Endothelial cell (in vitro differentiated cells): Measurements from ENCODE around the gene ANAPC4. TPM values are rescaled to one million over a fixed set of nuclear protein-coding genes. Genes with fewer than 3 reads are reported as not detected.

Experiments
- DNase-seq: peaks from one replicate; pipeline ENCODE4 v3.0.0; 2021; ENCODE audit warnings: low spot score
- H3K27ac Mint-ChIP-seq: one replicate; pipeline ENCODE4 v1.8.0; 2021; ENCODE audit warnings: mixed read lengths, inconsistent platforms; ENCODE audit not compliant: unreplicated experiment
- H3K27me3 Mint-ChIP-seq: one replicate; pipeline ENCODE4 v1.8.0; 2021; ENCODE audit warnings: mild to moderate bottlenecking, moderate library complexity, mixed read lengths, inconsistent platforms; ENCODE audit not compliant: unreplicated experiment
- H3K36me3 Mint-ChIP-seq: one replicate; pipeline ENCODE4 v1.8.0; 2021; ENCODE audit warnings: mild to moderate bottlenecking, low read depth, mixed read lengths, inconsistent platforms; ENCODE audit not compliant: unreplicated experiment
- H3K4me1 Mint-ChIP-seq: one replicate; pipeline ENCODE4 v1.8.0; 2021; ENCODE audit warnings: mild to moderate bottlenecking, mixed read lengths, inconsistent platforms; ENCODE audit not compliant: unreplicated experiment
- H3K4me3 Mint-ChIP-seq: one replicate; pipeline ENCODE4 v1.8.0; 2021; ENCODE audit warnings: mild to moderate bottlenecking, mixed read lengths, inconsistent platforms; ENCODE audit not compliant: unreplicated experiment
- H3K9me3 Mint-ChIP-seq: one replicate; pipeline ENCODE4 v1.8.0; 2021; ENCODE audit warnings: mixed read lengths, inconsistent platforms; ENCODE audit not compliant: unreplicated experiment
- total RNA-seq: library from RNA; stranded (reverse); fragmentation: NEBNext Ultra II Directional; extraction: Animal tissue kit (Norgen Biotek cat#: 25700); gene quantifications from one replicate; pipeline ENCODE4 v1.2.1, GENCODE V29; 2021; ENCODE audit not compliant: unreplicated experiment
- TF ChIP-seq, protein P1 (sequence below): fragments of 200-600 bp; sonication (generic); IDR thresholded peaks from one replicate; pipeline ENCODE4 v1.5.0; 2021; ENCODE audit warnings: antibody characterized with exemption; ENCODE audit not compliant: unreplicated experiment

Gene ANAPC4
- total RNA-seq, 1 donor from 2014 or later, result 20.1 TPM

DNA sequence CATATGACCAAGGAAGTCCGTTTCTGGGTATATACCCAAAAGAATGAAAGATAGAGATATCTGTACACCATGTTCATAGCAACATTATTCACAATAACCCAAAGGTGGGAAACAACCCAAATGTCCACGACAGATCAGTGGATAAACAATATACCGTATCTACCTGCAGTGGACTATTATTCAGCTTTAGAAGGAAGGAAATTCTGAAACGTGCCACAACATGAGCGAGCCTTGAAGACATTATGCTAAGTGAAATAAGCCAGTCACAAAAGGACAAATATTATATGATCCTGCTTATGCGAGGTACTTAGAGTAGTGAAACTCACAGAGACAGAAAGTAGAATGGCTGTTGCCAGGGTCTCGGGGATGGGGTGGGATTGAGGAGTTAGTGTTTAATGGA is 75.0 kb downstream of the ANAPC4 start:
- Mint-ChIP-seq H3K27me3 (peaks cover 9% of the 10 kb centered on the region), H3K27ac (no peak overlapping the region), H3K9me3 (no peaks in the 10 kb centered on the region), H3K4me3 (no peak overlapping the region), H3K36me3 (no peaks in the 10 kb centered on the region), H3K4me1 (peaks cover 16% of the 10 kb centered on the region)
- no peak for DNase-seq
- TF ChIP-seq, protein P1, sequence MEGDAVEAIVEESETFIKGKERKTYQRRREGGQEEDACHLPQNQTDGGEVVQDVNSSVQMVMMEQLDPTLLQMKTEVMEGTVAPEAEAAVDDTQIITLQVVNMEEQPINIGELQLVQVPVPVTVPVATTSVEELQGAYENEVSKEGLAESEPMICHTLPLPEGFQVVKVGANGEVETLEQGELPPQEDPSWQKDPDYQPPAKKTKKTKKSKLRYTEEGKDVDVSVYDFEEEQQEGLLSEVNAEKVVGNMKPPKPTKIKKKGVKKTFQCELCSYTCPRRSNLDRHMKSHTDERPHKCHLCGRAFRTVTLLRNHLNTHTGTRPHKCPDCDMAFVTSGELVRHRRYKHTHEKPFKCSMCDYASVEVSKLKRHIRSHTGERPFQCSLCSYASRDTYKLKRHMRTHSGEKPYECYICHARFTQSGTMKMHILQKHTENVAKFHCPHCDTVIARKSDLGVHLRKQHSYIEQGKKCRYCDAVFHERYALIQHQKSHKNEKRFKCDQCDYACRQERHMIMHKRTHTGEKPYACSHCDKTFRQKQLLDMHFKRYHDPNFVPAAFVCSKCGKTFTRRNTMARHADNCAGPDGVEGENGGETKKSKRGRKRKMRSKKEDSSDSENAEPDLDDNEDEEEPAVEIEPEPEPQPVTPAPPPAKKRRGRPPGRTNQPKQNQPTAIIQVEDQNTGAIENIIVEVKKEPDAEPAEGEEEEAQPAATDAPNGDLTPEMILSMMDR, result no peak

GRCh38 chr4:25454476-25454875 is 77.4 kb downstream of the ANAPC4 start:
- no peak overlapping the region for H3K27ac Mint-ChIP-seq
- H3K4me3 Mint-ChIP-seq, result no peak overlapping the region
- no peak for DNase-seq
- H3K27me3 Mint-ChIP-seq, result peaks cover 10% of the 10 kb centered on the region
- H3K36me3 Mint-ChIP-seq, result no peaks in the 10 kb centered on the region
- H3K4me1 Mint-ChIP-seq, result peaks cover 22% of the 10 kb centered on the region
- no peaks in the 10 kb centered on the region for H3K9me3 Mint-ChIP-seq
- TF ChIP-seq, protein P1, result no peak

GRCh38 chr4:25457053-25457715 is 80.1 kb downstream of the ANAPC4 start:
- Mint-ChIP-seq H3K36me3 (no peaks in the 10 kb centered on the region), H3K4me3 (peak overlapping the region; percentile 10), H3K27me3 (peaks cover 10% of the 10 kb centered on the region), H3K9me3 (no peaks in the 10 kb centered on the region), H3K27ac (peak overlapping the region; percentile 22), H3K4me1 (peaks cover 17% of the 10 kb centered on the region)
- no peak for DNase-seq
- TF ChIP-seq, protein P1, result no peak

DNA sequence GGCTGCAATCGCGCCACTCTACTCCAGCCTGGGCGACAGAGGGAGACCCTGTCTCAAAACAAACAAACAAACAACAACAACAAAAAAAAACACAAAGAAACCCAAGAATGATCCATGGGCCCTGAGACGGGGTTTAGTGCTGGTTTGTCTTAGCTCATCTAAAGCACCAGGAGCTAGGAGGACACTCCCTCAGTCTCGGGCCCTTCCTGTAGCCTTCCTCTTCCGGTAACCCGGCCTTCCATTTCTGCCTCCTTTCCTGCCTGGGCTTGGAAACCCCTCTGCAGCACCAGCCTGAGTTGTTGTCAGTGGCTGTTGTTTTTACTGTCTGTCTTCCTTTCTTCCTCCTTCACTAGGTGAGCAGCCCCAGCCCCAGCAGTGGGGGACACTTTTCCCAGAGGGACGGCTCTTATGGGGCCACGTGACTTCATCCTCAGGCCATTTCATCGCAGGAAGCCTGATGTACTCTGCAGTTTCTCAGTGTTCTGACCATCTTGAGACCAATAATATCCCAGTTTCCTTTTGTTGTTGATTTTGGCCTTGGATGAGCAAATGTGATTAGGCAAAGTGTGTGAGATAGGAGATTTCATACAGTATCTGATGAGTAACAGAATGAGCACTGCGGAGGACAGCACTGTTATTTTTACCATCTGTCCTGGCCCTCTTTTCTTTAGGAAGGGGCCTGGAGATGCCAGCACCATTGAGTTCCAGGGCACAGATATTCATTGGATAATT is 90.1 kb downstream of the ANAPC4 start:
- peak overlapping the region; percentile 15 for H3K27ac Mint-ChIP-seq
- H3K9me3 Mint-ChIP-seq, result no peaks in the 10 kb centered on the region
- DNase-seq, result no peak
- H3K36me3 Mint-ChIP-seq, result no peaks in the 10 kb centered on the region
- peaks cover 3% of the 10 kb centered on the region for H3K27me3 Mint-ChIP-seq
- H3K4me3 Mint-ChIP-seq, result no peak overlapping the region
- TF ChIP-seq, protein P1, result no peak
- peaks cover 4% of the 10 kb centered on the region for H3K4me1 Mint-ChIP-seq

DNA sequence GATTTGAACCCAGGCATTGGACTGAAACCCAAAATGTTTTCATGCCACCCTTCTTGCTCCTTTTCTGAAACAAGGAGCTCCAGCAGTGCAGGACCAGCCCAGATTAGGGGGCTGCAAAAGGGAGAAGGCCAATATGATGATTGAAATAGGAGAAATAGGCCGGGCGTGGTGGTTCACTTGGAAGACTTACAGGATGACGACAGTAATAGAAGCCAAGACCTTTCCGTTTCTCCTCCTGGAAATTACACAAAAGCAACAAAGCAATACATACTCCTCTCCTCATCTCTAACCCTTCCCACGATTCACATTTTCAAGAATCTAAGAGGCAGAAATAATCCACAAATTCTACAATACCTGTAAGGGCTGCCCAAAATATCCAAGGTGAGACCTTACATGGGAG is 90.8 kb downstream of the ANAPC4 start:
- H3K27me3 Mint-ChIP-seq, result peaks cover 3% of the 10 kb centered on the region
- H3K27ac Mint-ChIP-seq, result no peak overlapping the region
- no peak for DNase-seq
- TF ChIP-seq, protein P1, result no peak
- H3K4me3 Mint-ChIP-seq, result no peak overlapping the region
- H3K4me1 Mint-ChIP-seq, result peaks cover 4% of the 10 kb centered on the region
- no peaks in the 10 kb centered on the region for H3K36me3 Mint-ChIP-seq
- no peaks in the 10 kb centered on the region for H3K9me3 Mint-ChIP-seq
